Activated T-helper 9 cell treated with anti-CD3 and anti-CD28 coated beads, Interleukin-2, amount 50 U/mL, for 16 hours (primary cell): Measurements from ENCODE around the gene HLA-DRB5.
"Not testable (repeated sequence)": the region's sequence is repeated elsewhere in the genome, so short reads cannot be mapped to it uniquely, and the experiment has no call there.

Experiments used
- DNase-seq: peaks from one replicate; pipeline ENCODE4 v3.0.0-alpha.2; 2020; ENCODE audit warnings: low read depth

Gene HLA-DRB5

GRCh38 chr6:32529697-32530430, at the start of gene HLA-DRB5:
TSS of gene HLA-DRB5 (minus strand) at chr6:32530287. CDS start at chr6:32530224, 63 bp downstream.
- no peak for DNase-seq

GRCh38 chr6:32578962-32579361, 48.9 kb upstream of the HLA-DRB5 start:
- no peak for DNase-seq

- DNase-seq = not testable (repeated sequence)
These were observed 47.4 kb upstream of the HLA-DRB5 start for GRCh38 chr6:32577493-32577892.

- no peak for DNase-seq
These were observed 46.2 kb upstream of the HLA-DRB5 start for GRCh38 chr6:32576250-32576649.

- no peak for DNase-seq
These were observed 40.3 kb upstream of the HLA-DRB5 start for GRCh38 chr6:32570363-32570905.

GRCh38 chr6:32568561-32568960, 38.5 kb upstream of the HLA-DRB5 start:
- no peak for DNase-seq

- DNase-seq = no peak
These were observed 36.9 kb upstream of the HLA-DRB5 start for GRCh38 chr6:32566957-32567356.

- no peak for DNase-seq
These were observed 35.4 kb upstream of the HLA-DRB5 start for GRCh38 chr6:32565511-32565910.

- no peak for DNase-seq
These were observed 32.9 kb upstream of the HLA-DRB5 start for GRCh38 chr6:32562940-32563339.

GRCh38 chr6:32559747-32560146, 29.7 kb upstream of the HLA-DRB5 start:
- DNase-seq = no peak

GRCh38 chr6:32558426-32559057, 28.5 kb upstream of the HLA-DRB5 start:
- no peak for DNase-seq

- DNase-seq = no peak
These were observed 24.3 kb upstream of the HLA-DRB5 start for GRCh38 chr6:32554116-32554965.

- DNase-seq = no peak
These were observed 23.1 kb upstream of the HLA-DRB5 start for GRCh38 chr6:32553037-32553742.

GRCh38 chr6:32551410-32551809, 21.3 kb upstream of the HLA-DRB5 start:
- no peak for DNase-seq

- no peak for DNase-seq
These were observed 9.8 kb upstream of the HLA-DRB5 start for GRCh38 chr6:32539839-32540238.

GRCh38 chr6:32530431-32530793, 325 bp upstream of the HLA-DRB5 start:
- DNase-seq = not testable (repeated sequence)

- no peak for DNase-seq
These were observed 7.6 kb downstream of the HLA-DRB5 start for GRCh38 chr6:32522302-32523047.

- no peak for DNase-seq
These were observed 10.2 kb downstream of the HLA-DRB5 start for GRCh38 chr6:32519910-32520258.

- DNase-seq = no peak
These were observed 10.8 kb downstream of the HLA-DRB5 start for GRCh38 chr6:32519118-32519909.

- DNase-seq = no peak
These were observed 12.2 kb downstream of the HLA-DRB5 start for GRCh38 chr6:32517654-32518445.
